Amniotic stem cell (primary cell): Measurements from ENCODE around the gene LAMB4.

Source experiments
- DNase-seq: peaks from one replicate; lab custom pipeline; 2025; lab: John Stamatoyannopoulos, UW

LAMB4 gene

DNA sequence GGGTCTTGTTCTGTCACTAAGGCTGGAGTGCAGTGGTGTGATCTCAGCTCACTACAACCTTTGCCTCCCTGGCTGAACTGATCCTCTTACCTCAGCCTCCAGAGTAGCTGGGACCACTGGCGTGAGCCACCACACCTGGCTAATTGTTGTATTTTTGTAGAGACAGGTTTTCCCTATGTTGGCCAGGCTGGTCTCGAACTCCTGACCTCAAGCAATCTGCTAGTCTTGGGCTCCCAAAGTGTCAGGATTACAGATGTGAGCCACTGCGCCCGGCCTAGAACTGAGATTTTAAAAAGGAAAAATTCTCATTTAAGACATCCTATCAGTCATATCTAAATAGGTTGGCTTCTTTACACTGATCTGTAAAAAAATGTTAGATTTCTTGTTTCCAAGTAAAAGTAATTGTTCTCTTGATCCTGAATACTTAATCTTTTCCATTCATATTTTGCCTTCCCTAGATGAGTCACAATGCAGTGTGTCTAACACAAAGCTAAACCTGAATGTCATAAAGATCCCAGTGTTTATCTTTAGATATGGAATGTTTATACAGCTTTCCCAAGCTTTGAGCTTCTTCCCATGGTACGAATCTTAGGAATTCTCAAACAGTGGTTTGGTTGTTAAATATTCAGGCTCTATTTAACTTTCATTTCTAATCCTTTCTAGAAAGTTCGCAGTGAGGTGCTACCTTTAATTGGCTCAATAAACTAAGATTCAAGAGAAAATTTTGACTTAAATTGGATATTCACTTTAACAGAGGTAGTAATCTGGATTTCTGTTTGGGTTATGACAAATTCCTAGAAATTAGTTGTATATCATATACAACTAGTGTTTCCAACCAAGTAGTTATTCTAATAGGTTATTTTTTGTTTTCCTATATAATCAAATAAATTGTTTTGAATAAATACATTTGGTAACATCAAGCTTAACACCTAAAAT is 115.1 kb downstream of the LAMB4 start:
- no peak for DNase-seq

GRCh38 chr7:108014215-108014614 is 115.9 kb downstream of the LAMB4 start:
- DNase-seq = no peak

DNA sequence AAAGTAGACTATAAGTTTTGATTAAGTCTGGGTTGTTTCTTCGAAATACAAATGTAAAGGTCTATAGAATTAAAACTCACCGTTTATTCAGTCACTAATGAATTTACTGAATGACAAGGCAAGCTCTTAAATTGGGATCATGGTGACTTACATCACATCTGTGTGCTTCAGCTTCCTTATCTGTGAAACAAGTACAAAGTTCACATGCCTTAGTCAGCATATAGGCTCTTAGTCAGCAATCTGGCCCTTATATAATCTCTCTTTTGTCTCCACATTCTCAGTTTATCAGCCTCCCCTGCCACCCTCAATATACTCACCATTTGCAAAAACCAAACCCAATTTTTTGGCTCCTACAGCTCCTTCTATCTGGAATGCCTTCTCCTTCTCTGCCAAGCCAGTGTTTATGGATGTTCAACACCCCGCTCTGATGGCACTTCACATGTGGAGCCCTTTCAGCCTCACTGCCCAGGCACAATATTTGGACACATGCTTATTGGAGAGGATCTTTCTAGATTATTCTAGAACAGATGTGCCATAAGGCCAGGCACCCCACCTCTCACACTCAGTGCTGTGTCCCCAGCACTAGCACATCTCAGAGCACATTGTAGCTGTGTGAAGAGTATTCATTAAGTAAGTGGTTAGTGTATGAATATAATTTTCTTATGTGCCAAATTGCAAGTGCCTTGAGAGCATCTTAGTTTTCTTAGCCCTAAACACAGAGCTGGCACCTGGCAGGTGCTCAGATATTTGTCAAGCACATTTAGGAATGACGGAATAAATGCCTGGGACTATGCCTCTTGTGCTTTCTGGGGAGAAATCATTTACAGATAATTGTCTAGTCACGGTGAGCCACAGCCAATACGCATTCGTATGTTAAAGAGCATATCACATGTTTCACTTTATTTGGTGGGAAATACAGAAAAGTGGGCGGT is 117.4 kb downstream of the LAMB4 start:
- no peak for DNase-seq

- DNase-seq = no peak
These were observed 119.8 kb downstream of the LAMB4 start for GRCh38 chr7:108010377-108010776.

- DNase-seq = no peak
These were observed 120.3 kb downstream of the LAMB4 start for GRCh38 chr7:108009873-108010272.

- DNase-seq = no peak
These were observed 121.3 kb downstream of the LAMB4 start for GRCh38 chr7:108008827-108009226.

GRCh38 chr7:108008240-108008639 is 121.9 kb downstream of the LAMB4 start:
- no peak for DNase-seq

GRCh38 chr7:108007762-108008161 is 122.4 kb downstream of the LAMB4 start:
- DNase-seq = no peak

DNA sequence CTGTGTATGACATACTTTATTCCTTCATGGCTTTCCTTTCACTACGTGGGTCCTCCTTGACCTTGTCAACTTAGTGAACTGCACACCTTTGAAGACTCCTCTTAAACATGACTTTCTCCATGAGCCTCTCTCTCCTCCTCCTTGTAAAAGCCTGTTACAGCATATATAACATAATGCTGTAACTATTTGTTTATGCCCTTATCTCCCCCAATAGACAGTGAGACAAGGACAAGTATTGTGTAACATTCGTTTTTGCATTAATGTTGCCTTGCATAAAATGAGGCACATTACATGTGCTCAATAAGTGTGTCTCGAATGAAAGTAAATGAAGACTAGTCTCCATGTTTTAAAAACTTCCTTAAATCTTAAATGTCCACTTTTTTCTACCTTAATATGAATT is 122.9 kb downstream of the LAMB4 start:
- DNase-seq = no peak

DNA sequence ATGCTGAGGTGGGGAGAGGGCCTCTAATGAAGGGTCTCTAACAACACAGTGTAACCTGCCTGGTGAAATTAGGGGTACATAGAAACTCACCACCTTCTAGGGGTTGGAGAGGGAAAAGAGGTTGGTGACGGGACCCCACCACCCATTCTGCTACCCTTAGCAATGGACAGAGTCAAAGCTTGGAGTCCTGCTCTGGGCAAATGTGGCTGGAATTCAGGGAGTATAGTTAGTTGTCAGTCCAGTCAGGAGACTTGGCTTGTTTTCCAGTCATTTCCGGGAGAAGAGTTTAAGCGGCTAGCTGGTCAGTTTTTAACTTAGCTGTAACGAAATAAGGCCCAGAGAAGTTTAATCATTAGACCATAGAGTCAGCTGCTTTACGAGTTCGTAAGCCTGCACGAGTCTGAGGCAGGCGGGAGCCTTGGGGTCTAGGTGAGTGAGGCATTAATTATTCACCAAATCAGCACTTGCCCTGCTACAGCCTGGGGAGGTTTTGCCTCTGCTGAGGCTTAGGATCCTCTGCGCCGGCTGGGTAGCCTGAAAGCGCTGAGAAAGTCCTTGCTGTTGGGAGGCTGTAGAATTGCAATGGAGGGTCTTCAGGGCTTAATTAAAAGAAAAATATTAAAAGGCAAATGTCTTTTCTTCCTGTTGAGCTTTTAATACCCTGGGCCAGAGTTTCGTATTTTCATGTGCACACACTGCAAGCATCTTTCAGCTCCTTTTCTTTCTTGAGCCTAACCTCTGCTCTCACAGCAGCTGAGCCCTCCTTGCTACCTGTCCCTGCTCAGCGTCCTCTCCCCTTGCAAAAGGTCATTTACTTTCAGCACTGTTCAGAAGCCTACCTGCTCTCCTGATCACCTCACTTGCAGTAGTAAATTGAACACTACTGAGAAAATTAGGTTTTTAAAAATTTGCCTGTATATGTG is 125.7 kb downstream of the LAMB4 start:
- DNase-seq = no peak

GRCh38 chr7:108003599-108003935 is 126.6 kb downstream of the LAMB4 start:
- DNase-seq = no peak

DNA sequence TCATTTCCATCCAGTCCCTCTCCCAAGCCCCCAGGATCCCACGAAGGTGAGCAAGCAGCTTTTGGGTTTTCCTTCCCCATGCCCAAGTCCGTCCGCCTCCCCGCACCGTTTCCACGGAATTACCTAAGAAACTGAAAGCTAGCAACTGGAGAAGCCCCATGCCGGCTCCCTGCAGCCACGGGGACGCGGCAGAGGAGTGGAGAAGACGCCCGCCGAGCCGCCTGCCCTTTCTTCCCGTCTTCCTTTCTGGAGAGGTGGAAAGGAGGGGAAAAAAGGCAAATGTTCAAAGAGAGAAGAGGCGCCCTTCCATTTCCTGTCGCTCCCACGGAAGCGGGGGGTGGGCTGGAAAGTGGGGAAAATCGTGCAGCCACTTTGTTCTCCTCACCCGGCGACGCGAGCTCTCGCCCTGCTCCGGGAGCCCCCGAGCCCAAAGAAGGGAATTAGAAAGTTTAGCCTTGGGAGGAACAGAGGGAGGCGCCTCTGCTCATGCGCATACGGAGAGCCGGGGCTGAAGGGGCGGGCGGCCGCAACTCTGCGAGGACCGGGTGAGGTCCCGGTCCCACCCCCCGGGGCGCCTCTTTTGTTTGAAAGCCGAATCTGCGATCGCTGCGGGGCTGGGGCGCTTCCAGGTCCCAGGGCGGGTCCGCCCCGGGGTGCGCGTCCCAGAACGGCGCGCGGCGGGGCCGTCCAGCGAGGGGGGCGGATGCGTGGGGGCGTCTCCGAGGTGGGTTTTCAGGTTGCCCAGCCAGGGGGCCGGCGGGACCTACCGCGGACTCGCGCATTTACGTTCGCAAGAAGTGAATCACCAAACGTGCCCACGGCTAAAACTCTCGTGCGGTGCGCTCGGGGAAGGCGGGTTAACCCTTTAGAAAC is 127.2 kb downstream of the LAMB4 start, which contains the start of gene LAMB1:
Gene LAMB1 (minus strand): TSS at position 436 of the 873 bp plus-strand sequence. CDS start 276 bp downstream, at position 160.
- no peak for DNase-seq

DNA sequence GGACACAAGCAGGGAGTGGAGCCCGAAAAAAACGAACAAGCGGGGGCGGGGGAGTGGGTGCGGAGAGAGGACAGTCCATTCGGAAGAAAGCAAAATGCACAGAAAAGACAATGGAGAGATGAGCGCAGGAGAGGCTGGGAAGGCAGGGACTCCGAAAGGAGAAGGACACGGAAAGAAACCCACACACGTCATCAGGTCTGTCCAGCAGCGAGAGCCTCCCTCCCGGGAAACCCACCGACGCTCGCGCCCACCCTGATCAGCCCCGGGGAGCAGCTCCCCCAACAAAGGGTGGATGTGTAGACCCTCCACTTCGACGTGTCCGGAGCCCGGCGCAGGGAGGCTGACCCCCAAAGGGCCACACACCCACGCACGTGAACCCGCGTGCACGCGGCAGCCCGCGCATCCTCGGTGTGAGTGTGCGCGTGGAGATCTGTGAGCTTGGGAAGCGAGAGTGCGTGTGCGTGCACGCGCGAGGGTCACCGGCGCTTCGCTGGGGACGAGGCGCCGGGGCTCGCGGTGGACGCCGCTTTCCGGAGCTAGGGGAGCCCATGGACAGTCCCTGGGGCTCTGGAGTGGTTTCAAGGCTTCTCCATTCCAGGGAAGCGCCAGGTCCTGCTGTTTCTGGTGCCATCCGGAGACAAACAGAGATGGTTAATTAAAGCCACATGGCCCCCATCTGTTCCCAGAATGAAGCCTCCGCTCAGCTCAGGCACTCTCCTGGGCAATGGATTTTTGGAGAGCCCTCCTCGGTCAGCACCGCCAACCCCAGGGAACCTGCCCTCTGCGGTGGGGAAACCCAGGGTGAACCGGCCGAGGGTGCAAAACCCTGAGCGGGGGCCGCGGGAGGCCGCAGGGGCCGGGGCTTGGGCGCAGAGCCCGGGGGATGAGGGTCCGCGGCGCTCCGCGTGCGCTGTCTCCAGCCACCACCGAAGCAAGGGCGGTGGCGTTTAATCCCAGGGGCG is 128.1 kb downstream of the LAMB4 start:
- no peak for DNase-seq

GRCh38 chr7:108000875-108001763 is 129.0 kb downstream of the LAMB4 start:
- DNase-seq = no peak

DNA sequence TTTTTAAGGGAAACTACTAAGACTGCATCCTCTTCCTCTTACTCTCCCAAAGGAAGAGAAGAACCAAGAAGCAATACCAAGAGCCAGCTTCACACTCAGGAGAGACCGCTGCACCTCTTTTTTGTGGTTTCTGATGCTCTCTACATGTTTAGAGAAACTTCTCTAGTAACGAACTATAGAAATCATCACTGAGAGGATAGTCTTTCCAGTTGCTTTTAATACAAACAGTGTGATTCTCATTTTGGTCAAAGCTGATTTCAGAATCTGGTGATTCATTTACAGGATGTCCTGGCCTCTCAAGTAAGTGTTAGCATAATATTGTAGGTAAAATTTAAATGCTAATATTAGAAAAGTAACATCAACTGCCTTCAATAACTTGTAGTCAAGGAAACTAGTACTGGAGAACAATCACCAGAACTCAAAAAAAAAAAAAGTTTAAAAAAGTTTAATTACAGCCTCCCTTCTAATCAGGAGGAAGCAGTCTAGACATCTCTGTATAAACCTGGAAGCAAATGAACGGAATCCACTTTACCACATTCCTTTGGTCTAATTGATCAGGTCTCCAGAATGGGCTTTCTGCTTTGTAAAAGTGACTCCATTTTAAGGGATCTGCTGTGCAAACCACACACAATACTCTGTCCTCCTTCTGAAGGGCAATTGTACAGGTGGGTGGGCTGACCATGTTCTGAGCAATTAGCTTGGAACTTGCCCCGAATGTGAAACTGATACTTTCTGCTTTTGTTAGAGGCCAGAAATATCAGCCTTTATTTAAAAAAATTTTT is 130.2 kb downstream of the LAMB4 start:
- no peak for DNase-seq

- DNase-seq = no peak
These were observed 131.3 kb downstream of the LAMB4 start for GRCh38 chr7:107998660-107999480.

DNA sequence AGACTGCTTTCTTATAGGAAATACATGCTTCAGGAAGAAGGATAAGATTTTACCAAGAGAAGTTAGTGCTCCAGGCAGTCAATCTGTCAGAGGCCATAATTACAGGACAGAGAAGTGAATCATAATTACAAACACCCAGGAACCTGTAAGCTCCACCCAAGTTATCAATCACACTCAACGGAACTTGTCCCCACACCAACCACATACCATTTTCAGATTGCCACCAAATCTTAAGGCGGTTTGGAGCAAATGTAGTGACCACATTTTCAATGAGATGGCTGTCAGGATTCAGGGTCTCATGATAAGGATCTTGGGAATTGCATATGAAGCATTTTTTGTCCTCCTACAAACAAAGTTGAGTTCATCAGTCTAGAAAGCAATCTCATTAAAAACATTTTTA is 132.0 kb downstream of the LAMB4 start:
- DNase-seq = no peak
